SU-DHL-6 (cell line): ENCODE results near the gene BRSK2.

ENCODE experiments used
- EZH2phosphoT487 ChIP-seq: fragments of 200-600 bp; sonication (generic), shearing (Covaris generic); conservative IDR thresholded peaks from 2 replicates; pipeline ENCODE4 v1.6.1; 2018; ENCODE audit warnings: mild to moderate bottlenecking, antibody characterized with exemption, low read length, moderate library complexity, mixed read lengths
- TF ChIP-seq, protein P1 (sequence below): fragments of 200-600 bp; sonication (generic); IDR thresholded peaks from one replicate; pipeline ENCODE4 v1.5.1; 2017; ENCODE audit warnings: antibody characterized with exemption, mild to moderate bottlenecking, low read length, moderate library complexity; ENCODE audit not compliant: insufficient read depth, poor library complexity, severe bottlenecking

DNA sequence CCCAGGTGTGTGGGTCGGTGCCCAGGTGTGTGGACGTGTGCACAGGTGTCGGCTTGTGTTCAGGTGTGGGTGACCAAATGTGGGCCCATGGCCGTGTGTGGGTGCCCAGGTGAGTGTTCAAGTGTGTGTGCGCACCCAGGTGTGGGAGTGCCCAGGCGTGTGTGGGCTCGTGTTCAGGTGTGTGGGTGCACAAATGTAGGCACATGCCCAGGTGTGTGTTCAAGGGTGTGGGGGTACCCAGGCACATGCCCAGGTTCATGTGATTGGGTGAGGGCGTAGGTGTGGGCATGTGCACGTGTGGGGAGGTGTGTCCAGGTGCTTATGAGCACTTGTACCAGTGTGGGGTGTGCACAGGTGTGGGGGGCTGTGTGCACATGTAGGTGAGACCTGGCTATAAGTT, 54.0 kb downstream of the BRSK2 start:
- TF ChIP-seq, protein P1, sequence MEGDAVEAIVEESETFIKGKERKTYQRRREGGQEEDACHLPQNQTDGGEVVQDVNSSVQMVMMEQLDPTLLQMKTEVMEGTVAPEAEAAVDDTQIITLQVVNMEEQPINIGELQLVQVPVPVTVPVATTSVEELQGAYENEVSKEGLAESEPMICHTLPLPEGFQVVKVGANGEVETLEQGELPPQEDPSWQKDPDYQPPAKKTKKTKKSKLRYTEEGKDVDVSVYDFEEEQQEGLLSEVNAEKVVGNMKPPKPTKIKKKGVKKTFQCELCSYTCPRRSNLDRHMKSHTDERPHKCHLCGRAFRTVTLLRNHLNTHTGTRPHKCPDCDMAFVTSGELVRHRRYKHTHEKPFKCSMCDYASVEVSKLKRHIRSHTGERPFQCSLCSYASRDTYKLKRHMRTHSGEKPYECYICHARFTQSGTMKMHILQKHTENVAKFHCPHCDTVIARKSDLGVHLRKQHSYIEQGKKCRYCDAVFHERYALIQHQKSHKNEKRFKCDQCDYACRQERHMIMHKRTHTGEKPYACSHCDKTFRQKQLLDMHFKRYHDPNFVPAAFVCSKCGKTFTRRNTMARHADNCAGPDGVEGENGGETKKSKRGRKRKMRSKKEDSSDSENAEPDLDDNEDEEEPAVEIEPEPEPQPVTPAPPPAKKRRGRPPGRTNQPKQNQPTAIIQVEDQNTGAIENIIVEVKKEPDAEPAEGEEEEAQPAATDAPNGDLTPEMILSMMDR: no peak
- TF ChIP-seq EZH2phosphoT487: no peak
